Naive B cell (primary cell): Measurements from ENCODE around the gene DNAH3. TPM values are rescaled to one million over a fixed set of nuclear protein-coding genes. Genes with fewer than 3 reads are reported as not detected.
A peak's percentile ranks its signal among the peaks of the same experiment; 100 is the strongest.
"Not testable (repeated sequence)": the region's sequence is repeated elsewhere in the genome, so short reads cannot be mapped to it uniquely, and the experiment has no call there.

Experiments
- ATAC-seq, 2 donors: fragments of 150-1000 bp; cut with Tn5 transposase; 2 replicates each; pipeline ENCODE4 v1.10.0; 2021; ENCODE audit warnings: low read depth in 2 of 2, mild to moderate bottlenecking in 2 of 2, moderate library complexity in 2 of 2
- DNase-seq: peaks from one replicate; pipeline ENCODE4 v3.0.0; 2022
- H3K27ac Mint-ChIP-seq, 6 donors: one replicate each; pipeline ENCODE4 v1.8.0; 2020 to 2022; ENCODE audit warnings: mild to moderate bottlenecking in 6 of 6, mixed read lengths in 6 of 6, moderate library complexity in 5 of 6, inconsistent platforms in 2 of 6
- H3K27me3 Mint-ChIP-seq, 3 donors: one replicate each; pipeline ENCODE4 v1.8.0; 2021 to 2022; ENCODE audit warnings: mixed read lengths in 3 of 3, mild to moderate bottlenecking in 1 of 3
- H3K36me3 Mint-ChIP-seq, 2 donors: one replicate each; pipeline ENCODE4 v1.8.0; 2020 to 2022; ENCODE audit warnings: mixed read lengths in 2 of 2, inconsistent platforms in 1 of 2, mild to moderate bottlenecking in 1 of 2
- H3K4me1 Mint-ChIP-seq, 3 donors: one replicate each; pipeline ENCODE4 v1.8.0; 2020 to 2022; ENCODE audit warnings: mixed read lengths in 3 of 3, inconsistent platforms in 1 of 3, mild to moderate bottlenecking in 1 of 3, moderate library complexity in 1 of 3
- H3K4me3 Mint-ChIP-seq, 8 donors: one replicate each; pipeline ENCODE4 v1.8.0; 2020 to 2022; ENCODE audit warnings: mild to moderate bottlenecking in 8 of 8, mixed read lengths in 8 of 8, moderate library complexity in 8 of 8, inconsistent platforms in 2 of 8
- H3K9me3 Mint-ChIP-seq, 7 donors: one replicate each; pipeline ENCODE4 v1.8.0; 2020 to 2022; ENCODE audit warnings: mixed read lengths in 7 of 7, mild to moderate bottlenecking in 5 of 7, inconsistent platforms in 2 of 7, moderate library complexity in 1 of 7
- polyA plus RNA-seq, 6 donors: library from polyadenylated mRNA; unstranded; fragments of 300-500 nt; fragmentation: Illumina TruSeq; gene quantifications; one replicate each; pipeline ENCODE4 v1.2.3, GENCODE V29; 2021; ENCODE audit warnings: low read depth in 6 of 6

The DNAH3 gene
- polyA plus RNA-seq, 6 donors from 2014 or later = not detected

DNA sequence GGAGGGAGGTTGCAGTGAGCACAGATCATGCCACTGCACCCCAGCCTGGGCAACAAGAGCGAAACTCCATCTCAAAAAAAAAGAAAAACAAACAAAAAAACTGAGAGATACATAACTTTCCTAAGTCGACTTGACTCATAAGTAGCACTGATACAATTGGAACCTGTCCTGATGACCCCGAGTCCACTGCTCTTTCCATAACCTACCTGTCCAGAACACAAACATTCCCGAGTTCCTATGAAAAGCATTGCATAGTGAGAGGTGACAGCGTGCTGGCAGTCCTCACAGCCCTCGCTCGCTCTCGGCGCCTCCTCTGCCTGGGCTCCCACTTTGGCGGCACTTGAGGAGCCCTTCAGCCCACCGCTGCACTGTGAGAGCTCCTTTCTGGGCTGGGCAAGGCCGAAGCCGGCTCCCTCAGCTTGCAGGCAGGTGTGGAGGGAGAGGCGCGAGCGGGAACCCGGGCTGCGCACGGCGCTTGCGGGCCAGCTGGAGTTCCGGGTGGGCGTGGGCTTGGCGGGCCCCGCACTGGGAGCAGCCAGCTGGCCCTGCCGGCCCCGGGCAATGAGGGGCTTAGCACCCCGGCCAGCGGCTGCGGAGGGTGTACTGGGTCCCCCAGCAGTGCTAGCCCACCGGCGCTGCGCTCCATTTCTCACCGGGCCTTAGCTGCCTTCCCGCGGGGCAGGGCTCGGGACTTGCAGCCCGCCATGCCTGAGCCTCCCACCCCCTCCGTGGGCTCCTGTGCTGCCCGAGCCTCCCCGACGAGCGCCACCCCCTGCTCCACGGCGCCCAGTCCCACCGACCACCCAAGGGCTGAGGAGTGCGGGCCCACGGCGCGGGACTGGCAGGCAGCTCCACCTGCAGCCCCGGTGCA, 1.7 kb upstream of the DNAH3 start:
- H3K4me1 Mint-ChIP-seq, H3K27ac Mint-ChIP-seq, H3K36me3 Mint-ChIP-seq, H3K4me3 Mint-ChIP-seq, ATAC-seq, H3K9me3 Mint-ChIP-seq, DNase-seq: not testable (repeated sequence)
- peaks cover 20 to 36% (median 26%) of the 10 kb centered on the region in 3 donors for H3K27me3 Mint-ChIP-seq

- Mint-ChIP-seq H3K4me1 (no peaks in the 10 kb centered on the region), H3K27ac (no peak overlapping the region), H3K27me3 (peaks cover 30 to 56% (median 40%) of the 10 kb centered on the region in 3 donors), H3K4me3 (no peak overlapping the region), H3K36me3 (peaks cover 0 to 9% of the 10 kb centered on the region in 2 donors), H3K9me3 (peaks cover 0 to 14% (median 9%) of the 10 kb centered on the region in 7 donors)
- ATAC-seq = no peak
- DNase-seq = no peak
Measured at GRCh38 chr16:21145738-21146137, 4.9 kb downstream of the DNAH3 start.

DNA sequence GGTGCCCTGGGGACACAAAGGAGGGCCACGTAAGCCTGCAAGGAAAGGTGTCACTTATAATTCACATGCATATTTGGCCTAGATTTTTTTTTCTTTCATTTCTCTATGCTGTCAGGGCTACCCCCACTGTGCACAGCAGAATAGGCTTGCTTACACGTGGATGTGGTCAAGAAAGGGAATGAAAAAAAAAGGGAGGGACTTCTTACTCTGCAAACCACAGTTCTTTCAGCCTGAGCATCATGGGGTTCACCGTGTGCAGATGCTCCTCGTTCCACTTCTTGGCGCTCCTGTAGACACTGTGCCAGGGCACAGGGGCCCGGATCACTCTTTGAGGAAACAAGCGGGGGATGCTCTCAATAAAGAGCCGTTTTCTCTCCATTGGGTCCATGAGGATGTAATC, 16.6 kb downstream of the DNAH3 start:
- Mint-ChIP-seq H3K36me3 (no peaks in the 10 kb centered on the region), H3K27me3 (peaks cover 8 to 26% (median 10%) of the 10 kb centered on the region in 3 donors), H3K4me1 (peaks cover 0 to 3% (median 0%) of the 10 kb centered on the region in 3 donors), H3K27ac (peak overlapping the region in 1 of 6 donors; percentile 28), H3K9me3 (peaks cover 0 to 2% (median 0%) of the 10 kb centered on the region in 7 donors), H3K4me3 (no peak overlapping the region)
- ATAC-seq (no peak), DNase-seq (no peak)

- Mint-ChIP-seq H3K4me3 (no peak overlapping the region), H3K4me1 (peaks cover 0 to 3% (median 0%) of the 10 kb centered on the region in 3 donors), H3K36me3 (no peaks in the 10 kb centered on the region), H3K27ac (peak overlapping the region in 1 of 6 donors; percentile 24), H3K27me3 (peaks cover 0 to 24% (median 17%) of the 10 kb centered on the region in 3 donors), H3K9me3 (no peaks in the 10 kb centered on the region)
- no peak for ATAC-seq
- no peak for DNase-seq
Measured at GRCh38 chr16:21130811-21131210, 19.8 kb downstream of the DNAH3 start.

DNA sequence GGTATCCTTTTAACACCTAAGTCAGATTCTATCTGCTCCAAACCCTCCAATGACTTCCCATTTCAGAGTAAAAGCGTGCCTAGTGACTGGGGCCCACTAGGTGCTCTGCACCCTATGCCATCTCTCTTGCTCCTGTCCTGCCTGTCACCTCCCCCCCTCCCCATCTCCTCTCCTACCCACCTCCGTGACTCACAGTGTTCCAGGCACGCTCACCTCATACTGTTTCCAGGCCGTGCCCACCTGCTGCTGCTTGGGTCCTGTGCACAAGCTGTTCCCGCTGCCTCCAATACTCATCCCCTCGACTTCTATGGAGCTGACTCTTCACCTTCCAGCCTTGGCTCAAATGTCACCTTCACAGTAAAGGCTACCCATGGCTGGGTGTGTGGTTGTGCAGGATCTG, 21.7 kb downstream of the DNAH3 start:
- Mint-ChIP-seq H3K36me3 (no peaks in the 10 kb centered on the region), H3K27me3 (peaks cover 0 to 22% (median 17%) of the 10 kb centered on the region in 3 donors), H3K9me3 (no peaks in the 10 kb centered on the region), H3K27ac (no peak overlapping the region), H3K4me1 (peaks cover 0 to 3% (median 0%) of the 10 kb centered on the region in 3 donors), H3K4me3 (no peak overlapping the region)
- no peak for ATAC-seq
- no peak for DNase-seq

DNA sequence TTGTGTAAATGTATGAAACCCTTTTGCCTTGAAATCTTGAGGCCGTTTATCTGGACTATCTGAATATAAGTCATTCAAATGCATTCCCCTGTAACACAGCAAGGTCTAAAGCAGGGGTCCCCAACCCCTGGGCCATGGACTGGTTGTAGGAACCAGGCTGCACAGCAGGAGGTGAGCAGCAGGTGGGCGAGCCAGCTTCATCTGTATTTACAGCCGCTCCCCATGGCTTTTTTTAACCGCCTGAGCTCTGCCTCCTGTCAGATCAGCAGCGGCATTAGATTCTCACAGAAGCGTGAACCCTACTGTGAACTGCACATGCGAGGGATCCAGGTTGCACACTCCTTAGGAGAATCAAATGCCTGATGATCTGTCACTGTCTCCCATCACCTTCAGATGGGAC, 24.1 kb downstream of the DNAH3 start:
- H3K27me3 Mint-ChIP-seq = peaks cover 0 to 14% (median 10%) of the 10 kb centered on the region in 3 donors
- no peak overlapping the region for H3K4me3 Mint-ChIP-seq
- ATAC-seq (no peak), DNase-seq (no peak)
- no peak overlapping the region for H3K27ac Mint-ChIP-seq
- H3K4me1 Mint-ChIP-seq = peaks cover 0 to 3% (median 0%) of the 10 kb centered on the region in 3 donors
- no peaks in the 10 kb centered on the region for H3K9me3 Mint-ChIP-seq
- H3K36me3 Mint-ChIP-seq = no peaks in the 10 kb centered on the region

DNA sequence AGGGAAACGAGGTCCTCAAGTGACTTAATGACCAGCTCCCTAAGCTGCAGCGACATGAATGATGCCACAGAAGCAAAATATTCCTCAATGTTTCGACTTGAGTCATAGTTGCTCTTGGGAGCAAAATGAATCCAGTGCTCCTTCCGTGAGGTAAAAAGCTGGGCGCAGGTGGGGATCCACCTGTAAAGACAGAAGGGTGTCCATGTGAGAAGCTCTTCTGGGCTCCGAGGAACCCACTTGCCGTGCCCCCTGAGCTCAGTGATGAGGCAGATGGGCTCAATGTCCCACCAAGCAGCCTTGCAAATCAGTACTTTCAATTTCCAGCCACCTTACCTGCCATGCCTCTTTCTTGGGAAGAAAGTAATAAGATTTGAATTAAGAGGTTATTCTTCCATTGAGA, 25.5 kb downstream of the DNAH3 start:
- Mint-ChIP-seq H3K36me3 (peaks cover 0 to 8% of the 10 kb centered on the region in 2 donors), H3K27ac (no peak overlapping the region), H3K4me3 (no peak overlapping the region), H3K4me1 (peaks cover 0 to 4% (median 0%) of the 10 kb centered on the region in 3 donors), H3K9me3 (no peaks in the 10 kb centered on the region), H3K27me3 (peaks cover 0 to 10% (median 7%) of the 10 kb centered on the region in 3 donors)
- DNase-seq = no peak
- ATAC-seq = no peak

DNA sequence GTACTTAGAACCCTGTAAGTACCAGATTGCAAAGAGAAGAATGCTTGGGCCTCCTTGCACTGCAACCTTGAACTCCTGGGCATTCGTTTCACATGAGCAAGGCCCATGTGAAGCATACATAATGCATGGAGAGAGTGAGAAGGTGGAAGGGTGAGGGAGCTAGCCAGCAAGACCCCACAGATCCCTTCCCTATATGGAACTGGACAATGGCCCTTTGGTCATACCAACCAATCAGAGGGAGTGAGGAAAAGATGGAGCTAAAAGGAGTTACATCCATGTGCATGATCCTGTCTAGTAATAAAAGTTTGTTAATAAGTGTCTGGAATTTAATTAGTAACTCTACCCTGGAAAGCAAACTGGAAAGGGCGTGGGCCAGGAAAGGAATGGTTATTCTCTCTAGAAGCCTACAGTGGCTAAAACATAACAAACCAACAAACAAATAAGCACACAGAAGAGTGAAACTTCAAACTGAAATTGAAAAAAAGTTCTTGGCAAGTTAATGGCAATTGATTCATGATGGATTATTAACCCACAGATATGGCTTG, 29.6 kb downstream of the DNAH3 start:
- Mint-ChIP-seq H3K27ac (no peak overlapping the region), H3K4me1 (peaks cover 8 to 14% (median 13%) of the 10 kb centered on the region in 3 donors), H3K4me3 (no peak overlapping the region), H3K9me3 (peaks cover 0 to 13% (median 6%) of the 10 kb centered on the region in 7 donors), H3K36me3 (peaks cover 15 to 16% of the 10 kb centered on the region in 2 donors), H3K27me3 (no peaks in the 10 kb centered on the region)
- no peak for ATAC-seq
- no peak for DNase-seq

GRCh38 chr16:21117567-21117966, 33.1 kb downstream of the DNAH3 start:
- Mint-ChIP-seq H3K4me3 (no peak overlapping the region), H3K27me3 (peaks cover 0 to 6% (median under 1%) of the 10 kb centered on the region in 3 donors), H3K9me3 (peaks cover 0 to 15% (median 7%) of the 10 kb centered on the region in 7 donors), H3K27ac (peak overlapping the region in 3 of 6 donors; percentile 12 to 77 (median 62)), H3K36me3 (peaks cover 16% of the 10 kb centered on the region in 2 donors), H3K4me1 (peaks cover 8 to 15% (median 15%) of the 10 kb centered on the region in 3 donors)
- ATAC-seq (no peak), DNase-seq (no peak)

DNA sequence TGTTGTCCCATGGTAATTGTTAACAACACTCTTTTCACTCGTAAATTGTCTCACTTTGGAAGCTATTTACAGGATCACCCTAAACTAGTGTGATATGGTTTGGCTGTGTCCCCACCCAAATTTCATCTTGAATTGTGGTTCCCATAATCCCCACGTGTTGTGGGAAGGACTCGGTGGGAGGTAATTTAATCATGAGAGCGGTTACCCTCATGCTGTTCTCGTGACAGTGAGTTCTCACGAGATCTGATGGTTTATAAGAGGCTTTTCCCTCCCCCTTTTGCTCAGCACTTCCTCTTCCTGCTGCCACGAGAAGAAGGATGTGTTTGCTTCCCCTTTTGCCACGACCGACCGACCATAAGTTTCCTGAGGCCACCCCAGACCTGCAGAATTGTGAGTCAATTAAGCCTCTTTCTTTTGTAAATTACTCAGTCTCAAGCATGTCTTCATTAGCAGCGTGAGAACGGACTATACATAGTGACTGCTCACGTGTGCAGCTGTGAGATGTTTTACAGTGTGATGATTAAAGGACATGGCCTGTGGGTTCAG, 34.4 kb downstream of the DNAH3 start:
- Mint-ChIP-seq H3K9me3 (peaks cover 0 to 15% (median 7%) of the 10 kb centered on the region in 7 donors), H3K36me3 (peaks cover 15 to 16% of the 10 kb centered on the region in 2 donors), H3K27ac (peak overlapping the region in 5 of 6 donors; percentile 5 to 92 (median 14)), H3K4me3 (peak overlapping the region; percentile 44 to 89 (median 73)), H3K4me1 (peaks cover 8 to 15% (median 15%) of the 10 kb centered on the region in 3 donors), H3K27me3 (peaks cover 3 to 15% (median 8%) of the 10 kb centered on the region in 3 donors)
- DNase-seq = peak; percentile 22
- peak; percentile 78 to 91 for ATAC-seq

DNA sequence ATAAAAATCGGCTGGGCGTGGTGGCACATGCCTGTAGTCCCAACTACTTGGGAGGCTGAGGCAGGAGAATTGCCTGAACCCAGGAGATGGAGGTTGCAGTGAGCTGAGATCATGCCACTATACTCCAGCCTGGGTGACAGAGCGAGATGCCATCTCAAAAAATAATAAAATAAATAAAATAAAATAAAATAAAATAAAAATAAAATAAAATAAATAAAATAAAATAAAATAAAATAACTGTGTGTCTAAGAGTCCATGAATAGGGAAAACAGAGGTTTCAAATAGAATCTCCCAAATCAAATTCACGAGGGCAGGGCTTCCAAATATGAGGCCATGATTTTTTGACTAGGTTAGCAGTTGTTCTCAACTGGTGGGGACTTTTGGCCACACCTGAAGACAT, 35.1 kb downstream of the DNAH3 start:
- Mint-ChIP-seq H3K36me3 (peaks cover 9 to 16% of the 10 kb centered on the region in 2 donors), H3K27me3 (peaks cover 5 to 18% (median 8%) of the 10 kb centered on the region in 3 donors), H3K4me1 (peaks cover 8 to 15% (median 12%) of the 10 kb centered on the region in 3 donors), H3K9me3 (peaks cover 0 to 15% (median 7%) of the 10 kb centered on the region in 7 donors)
- not testable (repeated sequence) for DNase-seq, H3K4me3 Mint-ChIP-seq, ATAC-seq, H3K27ac Mint-ChIP-seq

GRCh38 chr16:21103941-21104860, 46.4 kb downstream of the DNAH3 start:
- Mint-ChIP-seq H3K27ac (peak overlapping the region in 1 of 6 donors; percentile 81), H3K36me3 (no peaks in the 10 kb centered on the region), H3K9me3 (no peaks in the 10 kb centered on the region), H3K4me3 (no peak overlapping the region), H3K27me3 (peaks cover 25 to 41% (median 39%) of the 10 kb centered on the region in 3 donors), H3K4me1 (no peaks in the 10 kb centered on the region)
- ATAC-seq = no peak
- no peak for DNase-seq
